Activated T-cell treated with anti-CD3 and anti-CD28 coated beads, Interleukin-2, amount 50 U/mL, for 24 hours (primary cell): ENCODE results near the gene VARS1.
A peak's percentile ranks its signal among the peaks of the same experiment; 100 is the strongest.
"Not testable (repeated sequence)": the region's sequence is repeated elsewhere in the genome, so short reads cannot be mapped to it uniquely, and the experiment has no call there.

Experiments used
- DNase-seq: peaks from one replicate; pipeline ENCODE4 v3.0.0-alpha.2; 2020
- H3K27ac Mint-ChIP-seq: 2 replicates; pipeline ENCODE4 v1.8.0; 2020; ENCODE audit warnings: mild to moderate bottlenecking, mixed read lengths
- H3K27me3 Mint-ChIP-seq: 2 replicates; pipeline ENCODE4 v1.8.0; 2020; ENCODE audit warnings: mixed read lengths
- H3K36me3 Mint-ChIP-seq: 2 replicates; pipeline ENCODE4 v1.8.0; 2020; ENCODE audit warnings: low read depth, mixed read lengths
- H3K4me1 Mint-ChIP-seq: 2 replicates; pipeline ENCODE4 v1.8.0; 2020; ENCODE audit warnings: low read depth, mixed read lengths
- H3K4me3 Mint-ChIP-seq: 2 replicates; pipeline ENCODE4 v1.8.0; 2020; ENCODE audit warnings: mild to moderate bottlenecking, moderate library complexity, mixed read lengths
- H3K9me3 Mint-ChIP-seq: 2 replicates; pipeline ENCODE4 v1.8.0; 2020; ENCODE audit warnings: mixed read lengths

Gene VARS1

DNA sequence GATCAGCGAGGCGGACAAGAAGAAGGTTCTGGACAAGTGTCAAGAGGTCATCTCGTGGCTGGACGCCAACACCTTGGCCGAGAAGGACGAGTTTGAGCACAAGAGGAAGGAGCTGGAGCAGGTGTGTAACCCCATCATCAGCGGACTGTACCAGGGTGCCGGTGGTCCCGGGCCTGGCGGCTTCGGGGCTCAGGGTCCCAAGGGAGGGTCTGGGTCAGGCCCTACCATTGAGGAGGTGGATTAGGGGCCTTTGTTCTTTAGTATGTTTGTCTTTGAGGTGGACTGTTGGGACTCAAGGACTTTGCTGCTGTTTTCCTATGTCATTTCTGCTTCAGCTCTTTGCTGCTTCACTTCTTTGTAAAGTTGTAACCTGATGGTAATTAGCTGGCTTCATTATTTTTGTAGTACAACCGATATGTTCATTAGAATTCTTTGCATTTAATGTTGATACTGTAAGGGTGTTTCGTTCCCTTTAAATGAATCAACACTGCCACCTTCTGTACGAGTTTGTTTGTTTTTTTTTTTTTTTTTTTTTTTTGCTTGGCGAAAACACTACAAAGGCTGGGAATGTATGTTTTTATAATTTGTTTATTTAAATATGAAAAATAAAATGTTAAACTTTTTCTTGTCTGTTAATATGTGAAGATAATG is 34.2 kb upstream of the VARS1 start:
- Mint-ChIP-seq H3K9me3 (no peaks in the 10 kb centered on the region), H3K36me3 (peaks cover 35% of the 10 kb centered on the region), H3K4me3 (peak overlapping the region; percentile 88), H3K27me3 (no peaks in the 10 kb centered on the region), H3K27ac (peak overlapping the region; percentile 89), H3K4me1 (peaks cover 46% of the 10 kb centered on the region)
- DNase-seq = peak; percentile 33

DNA sequence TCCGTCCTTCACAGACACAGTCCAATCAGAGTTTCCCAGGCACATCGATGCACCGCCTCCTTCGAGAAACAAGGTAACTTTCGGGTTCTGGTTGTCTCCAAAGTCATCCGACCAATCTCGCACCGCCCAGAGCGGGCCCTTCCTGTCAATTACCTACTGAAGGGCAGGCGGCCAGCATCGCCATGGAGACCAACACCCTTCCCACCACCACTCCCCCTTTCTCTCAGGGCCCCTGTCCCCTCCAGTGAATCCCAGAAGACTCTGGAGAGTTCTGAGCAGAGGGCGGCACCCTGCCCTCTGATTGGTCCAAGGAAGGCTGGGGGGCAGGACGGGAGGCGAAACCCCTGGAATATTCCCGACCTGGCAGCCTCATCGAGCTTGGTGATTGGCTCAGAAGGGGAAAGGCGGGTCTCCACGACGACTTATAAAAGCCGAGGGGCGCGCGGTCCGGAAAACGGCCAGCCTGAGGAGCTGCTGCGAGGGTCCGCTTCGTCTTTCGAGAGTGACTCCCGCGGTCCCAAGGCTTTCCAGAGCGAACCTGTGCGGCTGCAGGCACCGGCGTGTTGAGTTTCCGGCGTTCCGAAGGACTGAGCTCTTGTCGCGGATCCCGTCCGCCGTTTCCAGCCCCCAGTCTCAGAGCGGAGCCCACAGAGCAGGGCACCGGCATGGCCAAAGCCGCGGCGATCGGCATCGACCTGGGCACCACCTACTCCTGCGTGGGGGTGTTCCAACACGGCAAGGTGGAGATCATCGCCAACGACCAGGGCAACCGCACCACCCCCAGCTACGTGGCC is 31.9 kb upstream of the VARS1 start, which contains the start of gene HSPA1B:
TSS of gene HSPA1B (plus strand) at position 453 of the 794 bp plus-strand sequence. CDS start at position 666, 213 bp downstream.
- Mint-ChIP-seq H3K9me3 (no peaks in the 10 kb centered on the region), H3K27ac (peak within 1 kb of the TSS; percentile 97)

DNA sequence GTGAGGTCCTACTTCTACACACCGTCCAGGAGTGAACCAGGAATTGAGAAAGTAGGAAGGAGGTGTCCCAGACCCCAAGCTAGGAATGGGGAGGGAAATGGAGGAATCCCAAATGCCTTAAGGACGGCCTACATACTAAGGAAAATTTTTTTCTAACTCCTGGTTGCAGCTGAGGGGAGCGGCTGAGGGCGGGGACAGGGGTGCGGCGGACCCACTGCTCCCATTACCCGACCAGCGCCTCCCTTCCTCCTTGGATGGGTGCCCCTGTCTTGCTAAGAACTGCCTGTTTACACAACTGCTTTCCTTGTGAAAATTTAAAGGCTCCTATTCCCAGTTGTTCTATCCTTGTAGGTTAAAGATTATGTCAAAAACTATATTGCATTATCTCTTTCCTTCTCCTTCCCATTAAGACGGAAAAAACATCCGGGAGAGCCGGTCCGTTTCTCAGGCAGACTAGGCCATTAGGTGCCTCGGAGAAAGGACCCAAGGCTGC is 31.3 kb upstream of the VARS1 start:
- Mint-ChIP-seq H3K4me3 (peak overlapping the region; percentile 93), H3K27ac (peak overlapping the region; percentile 97), H3K27me3 (no peaks in the 10 kb centered on the region), H3K4me1 (peaks cover 58% of the 10 kb centered on the region), H3K9me3 (no peaks in the 10 kb centered on the region), H3K36me3 (peaks cover 26% of the 10 kb centered on the region)
- DNase-seq = no peak

More for the DNA sequence above, 31.9 kb upstream of the VARS1 start, which contains the start of gene HSPA1B:
- Mint-ChIP-seq H3K4me3 (peak within 1 kb of the TSS; percentile 93), H3K36me3 (peaks cover 27% of the 10 kb centered on the region), H3K27me3 (no peaks in the 10 kb centered on the region), H3K4me1 (peaks cover 54% of the 10 kb centered on the region)
- DNase-seq = peak; percentile 91

DNA sequence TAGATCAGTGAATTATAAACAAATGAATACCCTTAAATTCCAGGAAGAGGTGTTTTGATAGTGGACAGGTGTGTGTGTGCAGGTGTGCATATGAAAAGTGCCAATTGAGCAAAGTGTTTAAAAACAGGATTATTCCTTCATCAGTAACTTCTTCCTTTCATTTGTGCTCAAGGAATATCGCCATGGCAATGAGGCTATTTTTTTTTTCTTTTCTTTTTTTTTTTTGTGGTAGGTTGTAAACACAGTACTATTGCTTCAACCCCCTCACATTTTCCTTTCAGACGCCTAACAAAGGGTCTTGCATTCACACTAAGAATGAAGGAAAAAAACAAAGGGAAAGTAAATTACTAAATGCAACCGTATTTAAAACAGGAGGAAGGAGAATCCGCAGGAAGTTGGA is 30.0 kb upstream of the VARS1 start:
- no peak for DNase-seq
- Mint-ChIP-seq H3K36me3 (peaks cover 17% of the 10 kb centered on the region), H3K27me3 (no peaks in the 10 kb centered on the region), H3K4me1 (peaks cover 57% of the 10 kb centered on the region), H3K9me3 (no peaks in the 10 kb centered on the region), H3K27ac (peak overlapping the region; percentile 97), H3K4me3 (no peak overlapping the region)

DNA sequence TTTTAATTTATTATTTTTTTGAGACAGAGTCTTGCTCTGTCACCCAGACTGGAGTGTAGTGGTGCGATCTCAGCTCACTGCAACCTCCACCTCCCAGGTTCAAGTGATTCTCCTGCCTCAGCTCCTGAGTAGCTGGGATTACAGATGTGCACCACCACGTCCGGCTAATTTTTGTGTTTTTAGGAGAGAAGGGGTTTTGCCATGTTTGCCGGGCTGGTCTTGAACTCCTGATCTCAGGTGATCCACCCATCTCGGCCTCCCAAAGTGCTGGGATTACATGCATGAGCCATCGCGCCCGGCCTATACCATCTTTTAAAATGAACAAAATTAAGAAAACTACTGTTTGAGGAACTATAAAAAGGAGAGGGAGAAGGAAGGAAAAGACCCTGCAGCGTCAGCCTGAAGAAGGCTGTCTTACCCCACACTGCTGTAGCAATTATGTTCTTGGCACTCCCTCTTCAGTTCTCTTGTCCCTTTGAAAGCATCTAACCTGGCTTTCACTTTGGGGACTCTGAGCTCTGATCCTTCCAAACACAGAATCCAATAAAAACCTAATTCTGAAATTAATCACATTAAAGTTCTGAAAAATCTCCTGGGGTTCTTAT is 28.1 kb upstream of the VARS1 start:
- not testable (repeated sequence) for DNase-seq, H3K27me3 Mint-ChIP-seq, H3K36me3 Mint-ChIP-seq, H3K9me3 Mint-ChIP-seq
- Mint-ChIP-seq H3K27ac (peak overlapping the region; percentile 47), H3K4me1 (peaks cover 66% of the 10 kb centered on the region), H3K4me3 (peak overlapping the region; percentile 8)

DNA sequence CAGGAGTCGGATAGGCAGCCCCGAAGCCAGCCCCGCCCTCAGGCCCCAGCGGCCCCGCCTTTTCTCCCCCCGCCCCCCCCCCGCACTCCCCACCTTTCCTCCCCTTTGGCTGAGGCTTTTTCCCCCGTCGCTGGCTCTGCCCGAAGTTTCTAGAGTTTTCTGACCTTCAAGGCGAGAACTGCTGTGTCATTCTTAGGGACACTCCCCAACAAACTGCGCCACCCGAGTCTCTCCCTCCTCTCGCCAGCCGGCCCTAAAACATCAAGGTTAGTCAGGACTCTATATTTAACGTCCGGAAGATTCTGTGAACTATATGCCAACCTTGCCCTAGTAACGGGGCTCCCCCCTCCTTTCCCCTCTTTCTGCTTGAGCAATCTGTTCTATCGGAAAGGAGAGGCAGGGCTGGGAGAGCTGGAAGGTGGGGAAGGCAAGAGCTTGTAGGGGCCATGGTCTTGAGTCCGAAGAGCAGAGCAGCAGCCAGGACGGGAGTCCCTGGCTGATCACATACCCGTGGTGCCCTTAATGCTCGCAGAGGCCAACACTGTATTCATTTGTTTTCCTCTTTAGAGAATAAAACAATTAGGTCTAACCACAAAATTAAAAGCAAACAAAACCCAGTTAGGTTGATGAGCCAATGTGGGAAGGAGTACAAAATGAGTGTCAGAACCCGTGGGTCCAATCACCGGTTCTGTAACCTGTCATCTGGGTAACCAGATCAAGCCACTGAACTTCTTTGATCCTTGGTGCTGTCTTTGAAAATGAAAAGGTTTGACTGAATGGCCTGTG is 26.7 kb upstream of the VARS1 start:
- H3K9me3 Mint-ChIP-seq = no peaks in the 10 kb centered on the region
- peaks cover 76% of the 10 kb centered on the region for H3K4me1 Mint-ChIP-seq
- H3K27me3 Mint-ChIP-seq = no peaks in the 10 kb centered on the region
- DNase-seq = peak; percentile 77
- peaks cover 16% of the 10 kb centered on the region for H3K36me3 Mint-ChIP-seq
- H3K27ac Mint-ChIP-seq = peak overlapping the region; percentile 97
- H3K4me3 Mint-ChIP-seq = peak overlapping the region; percentile 86

DNA sequence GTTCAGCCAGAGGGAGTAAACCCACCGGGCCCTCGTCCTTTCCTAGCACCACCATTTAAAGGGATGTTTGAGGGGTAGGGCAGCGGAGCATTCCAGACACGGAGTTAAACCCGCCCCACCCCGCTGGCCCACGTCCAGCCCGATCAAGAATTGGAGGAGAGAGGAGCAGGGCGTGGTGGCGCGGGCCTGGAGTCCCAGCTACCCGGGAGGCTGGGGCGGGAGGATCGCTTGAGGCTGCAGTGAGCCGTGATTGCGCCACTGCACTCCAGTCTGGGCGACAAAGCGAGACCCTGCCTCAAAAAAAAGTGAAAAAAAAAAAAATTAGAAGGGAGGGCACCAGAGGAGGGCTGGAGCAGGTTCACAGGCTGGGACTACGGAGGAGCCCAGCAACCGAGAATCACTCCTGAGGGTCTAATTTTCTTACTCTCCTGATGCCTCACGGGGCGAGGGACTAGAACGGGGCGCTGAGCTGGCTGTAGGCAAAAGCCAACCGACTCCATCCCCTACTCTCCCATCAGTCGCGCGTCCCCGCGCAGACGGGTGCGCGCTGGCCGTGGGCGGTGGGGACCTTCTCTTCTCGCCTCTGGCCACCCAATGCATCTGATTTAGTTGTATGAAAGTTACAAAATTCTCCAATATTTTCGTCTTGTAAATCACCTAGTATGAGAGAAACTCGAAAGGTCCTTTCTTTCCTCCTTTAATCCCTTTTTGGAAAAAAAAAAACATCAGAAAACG is 25.9 kb upstream of the VARS1 start:
- Mint-ChIP-seq H3K9me3 (no peaks in the 10 kb centered on the region), H3K27me3 (no peaks in the 10 kb centered on the region), H3K36me3 (peaks cover 14% of the 10 kb centered on the region), H3K27ac (peak overlapping the region; percentile 97), H3K4me3 (peak overlapping the region; percentile 86), H3K4me1 (peaks cover 68% of the 10 kb centered on the region)
- peak; percentile 84 for DNase-seq

DNA sequence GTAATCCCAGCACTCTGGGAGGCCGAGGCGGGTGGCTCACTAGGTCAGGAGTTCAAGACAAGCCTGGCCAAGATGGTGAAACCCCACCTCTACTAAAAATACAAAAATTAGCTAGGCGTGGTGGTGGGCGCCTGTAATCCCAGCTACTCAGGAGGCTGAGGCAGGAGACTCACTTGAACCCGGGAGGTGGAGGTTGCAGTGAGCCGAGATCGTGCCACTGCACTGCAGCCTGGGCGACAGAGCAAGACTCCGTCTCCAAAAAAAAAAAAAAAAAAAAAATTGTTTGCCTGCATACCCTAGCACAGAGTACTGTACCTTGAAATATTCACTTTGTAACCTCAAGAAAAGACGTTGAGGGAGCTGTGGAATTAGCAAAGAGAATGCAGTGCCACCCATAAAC is 24.8 kb upstream of the VARS1 start:
- Mint-ChIP-seq H3K27ac (peak overlapping the region; percentile 97), H3K4me1 (peaks cover 61% of the 10 kb centered on the region), H3K4me3 (peak overlapping the region; percentile 86), H3K36me3 (peaks cover 14% of the 10 kb centered on the region)
- not testable (repeated sequence) for H3K9me3 Mint-ChIP-seq, H3K27me3 Mint-ChIP-seq, DNase-seq

DNA sequence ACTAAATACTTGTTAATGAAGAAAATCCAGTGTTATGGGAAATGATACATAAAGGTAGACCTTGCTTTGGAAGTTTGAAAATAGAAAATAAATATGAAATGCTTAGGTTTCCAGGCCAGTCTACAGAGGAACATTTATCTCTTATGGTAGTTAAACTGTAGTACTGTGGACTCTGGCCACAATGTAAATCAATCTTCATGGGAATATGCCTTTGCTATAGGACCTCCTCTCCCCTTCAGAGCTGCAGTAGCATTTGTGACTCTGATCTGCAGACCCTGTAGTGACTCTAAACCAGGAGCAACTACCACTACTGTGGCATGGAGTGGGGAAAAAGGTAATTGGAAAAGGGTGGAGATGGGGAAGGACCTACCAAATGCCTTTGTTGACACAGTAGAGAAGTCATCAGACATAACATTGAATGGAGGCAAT is 24.3 kb upstream of the VARS1 start:
- H3K9me3 Mint-ChIP-seq = no peaks in the 10 kb centered on the region

DNA sequence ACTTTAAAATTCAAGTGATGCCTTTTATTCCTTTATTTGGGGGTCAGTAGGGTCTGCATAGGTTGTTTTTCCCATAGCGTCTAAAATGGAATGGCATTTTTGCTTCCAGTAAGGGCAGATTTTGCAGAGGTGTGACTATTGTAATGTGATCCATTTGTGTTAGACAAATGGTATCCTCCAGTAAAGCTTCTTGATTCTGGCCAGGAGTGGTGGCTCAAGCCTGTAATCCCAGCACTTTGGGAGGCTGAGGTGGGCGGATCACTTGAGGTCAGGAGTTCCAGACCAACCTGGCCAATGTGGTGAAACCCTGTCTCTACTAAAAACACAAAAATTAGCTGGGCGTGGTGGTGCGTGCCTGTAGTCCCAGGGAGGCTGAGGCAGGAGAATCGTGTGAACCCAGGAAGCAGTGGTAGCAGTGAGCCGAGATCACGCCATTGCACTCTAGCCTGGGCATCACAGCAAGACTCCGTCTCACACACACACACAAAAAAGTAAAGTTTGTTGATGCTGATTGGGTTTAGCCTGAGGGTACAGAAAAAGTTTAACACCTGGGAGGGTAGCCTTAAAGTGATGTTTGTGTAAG is 22.5 kb upstream of the VARS1 start:
- Mint-ChIP-seq H3K4me1 (peaks cover 68% of the 10 kb centered on the region), H3K27ac (peak overlapping the region; percentile 89), H3K36me3 (peaks cover 14% of the 10 kb centered on the region), H3K4me3 (peak overlapping the region; percentile 84)
- not testable (repeated sequence) for DNase-seq, H3K9me3 Mint-ChIP-seq, H3K27me3 Mint-ChIP-seq

More for the DNA sequence above, 24.3 kb upstream of the VARS1 start:
- Mint-ChIP-seq H3K27me3 (no peaks in the 10 kb centered on the region), H3K36me3 (peaks cover 14% of the 10 kb centered on the region), H3K27ac (peak overlapping the region; percentile 67), H3K4me1 (peaks cover 62% of the 10 kb centered on the region), H3K4me3 (peak overlapping the region; percentile 44)
- no peak for DNase-seq

DNA sequence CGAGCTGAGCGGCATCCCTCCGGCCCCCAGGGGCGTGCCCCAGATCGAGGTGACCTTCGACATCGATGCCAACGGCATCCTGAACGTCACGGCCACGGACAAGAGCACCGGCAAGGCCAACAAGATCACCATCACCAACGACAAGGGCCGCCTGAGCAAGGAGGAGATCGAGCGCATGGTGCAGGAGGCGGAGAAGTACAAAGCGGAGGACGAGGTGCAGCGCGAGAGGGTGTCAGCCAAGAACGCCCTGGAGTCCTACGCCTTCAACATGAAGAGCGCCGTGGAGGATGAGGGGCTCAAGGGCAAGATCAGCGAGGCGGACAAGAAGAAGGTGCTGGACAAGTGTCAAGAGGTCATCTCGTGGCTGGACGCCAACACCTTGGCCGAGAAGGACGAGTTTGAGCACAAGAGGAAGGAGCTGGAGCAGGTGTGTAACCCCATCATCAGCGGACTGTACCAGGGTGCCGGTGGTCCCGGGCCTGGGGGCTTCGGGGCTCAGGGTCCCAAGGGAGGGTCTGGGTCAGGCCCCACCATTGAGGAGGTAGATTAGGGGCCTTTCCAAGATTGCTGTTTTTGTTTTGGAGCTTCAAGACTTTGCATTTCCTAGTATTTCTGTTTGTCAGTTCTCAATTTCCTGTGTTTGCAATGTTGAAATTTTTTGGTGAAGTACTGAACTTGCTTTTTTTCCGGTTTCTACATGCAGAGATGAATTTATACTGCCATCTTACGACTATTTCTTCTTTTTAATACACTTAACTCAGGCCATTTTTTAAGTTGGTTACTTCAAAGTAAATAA is 21.8 kb upstream of the VARS1 start:
- peak; percentile 60 for DNase-seq
- H3K27me3 Mint-ChIP-seq, H3K9me3 Mint-ChIP-seq: not testable (repeated sequence)
- Mint-ChIP-seq H3K4me1 (peaks cover 68% of the 10 kb centered on the region), H3K36me3 (peaks cover 14% of the 10 kb centered on the region), H3K27ac (peak overlapping the region; percentile 89), H3K4me3 (peak overlapping the region; percentile 84)

DNA sequence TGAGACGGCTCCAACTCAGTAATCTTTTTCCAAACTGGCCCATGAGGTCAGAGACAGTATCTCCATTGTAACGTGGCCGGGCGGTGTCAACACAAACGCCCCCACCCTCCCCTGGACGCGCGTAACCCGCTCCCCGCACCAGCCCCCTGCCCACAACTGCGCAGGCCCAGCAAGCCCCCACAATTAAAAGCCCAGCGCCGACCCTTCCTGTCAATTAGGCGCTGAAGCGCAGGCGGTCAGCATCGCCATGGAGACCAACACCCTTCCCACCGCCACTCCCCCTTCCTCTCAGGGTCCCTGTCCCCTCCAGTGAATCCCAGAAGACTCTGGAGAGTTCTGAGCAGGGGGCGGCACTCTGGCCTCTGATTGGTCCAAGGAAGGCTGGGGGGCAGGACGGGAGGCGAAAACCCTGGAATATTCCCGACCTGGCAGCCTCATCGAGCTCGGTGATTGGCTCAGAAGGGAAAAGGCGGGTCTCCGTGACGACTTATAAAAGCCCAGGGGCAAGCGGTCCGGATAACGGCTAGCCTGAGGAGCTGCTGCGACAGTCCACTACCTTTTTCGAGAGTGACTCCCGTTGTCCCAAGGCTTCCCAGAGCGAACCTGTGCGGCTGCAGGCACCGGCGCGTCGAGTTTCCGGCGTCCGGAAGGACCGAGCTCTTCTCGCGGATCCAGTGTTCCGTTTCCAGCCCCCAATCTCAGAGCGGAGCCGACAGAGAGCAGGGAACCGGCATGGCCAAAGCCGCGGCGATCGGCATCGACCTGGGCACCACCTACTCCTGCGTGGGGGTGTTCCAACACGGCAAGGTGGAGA is 19.7 kb upstream of the VARS1 start, which contains the start of the genes HSPA1A and HSPA1L:
TSS of gene HSPA1A (plus strand) at position 519 of the 814 bp plus-strand sequence. CDS start at position 733, 214 bp downstream.
TSS of gene HSPA1L (minus strand) at position 259 of the 814 bp plus-strand sequence. CDS start 3,311 bp downstream, outside the sequence.
- Mint-ChIP-seq H3K9me3 (no peaks in the 10 kb centered on the region), H3K36me3 (peaks cover 19% of the 10 kb centered on the region), H3K27ac (peak within 1 kb of the TSS; percentile 98), H3K4me1 (peaks cover 66% of the 10 kb centered on the region), H3K27me3 (no peaks in the 10 kb centered on the region), H3K4me3 (peak within 1 kb of the TSS; percentile 83)
- DNase-seq = peak; percentile 76
